K562 (cell line): ENCODE measurements around the gene DLGAP1. TPM values are rescaled to one million over a fixed set of nuclear protein-coding genes. Genes with fewer than 3 reads are reported as not detected.
"Not testable (repeated sequence)": the region's sequence is repeated elsewhere in the genome, so short reads cannot be mapped to it uniquely, and the experiment has no call there.

Source experiments
- ATAC-seq: fragments of 200-7000 bp; cut with Tn5 transposase; 3 replicates; pipeline ENCODE4 v1.9.1; 2020; ENCODE audit warnings: moderate library complexity
- BruUV-seq: library from RNA; stranded (reverse); fragments of 400-500 nt; replicated peaks from 2 replicates; lab custom pipeline; 2021; lab: Mats Ljungman, UMichigan
- CTCF ChIA-PET: fragments of 300-600 bp; formaldehyde crosslinking; extraction: SDS; loops from one replicate; lab custom pipeline; 2021; ENCODE audit warnings: low intra/inter-chr PET ratio; lab: Yijun Ruan, JAX
- POLR2A ChIA-PET: fragments of 300-600, 350-650 bp; sonication (Branson Sonifier 250); formaldehyde crosslinking; extraction: SDS; loops from one replicate; lab custom pipeline; 2021; ENCODE audit warnings: antibody characterized with exemption, inconsistent platforms; lab: Yijun Ruan, JAX
- DNase-seq, 4 experiments: peaks; one replicate each; pipeline versions ENCODE4 v3.0.0 to v3.0.0-alpha.2; 2011 to 2018; ENCODE audit warnings: low spot score in 3 of 4, mixed read lengths in 3 of 4; ENCODE audit errors: extremely low read depth in 1 of 4
- FAIRE-seq: peaks from 2 replicates; lab custom pipeline; 2011; peaks lifted over from hg19 to GRCh38; lab: Jason Lieb, UNC
- H2AFZ ChIP-seq: 2 replicates; pipeline ENCODE4 v1.6.0; 2011; ENCODE audit warnings: low read depth, low read length, control low read depth, inconsistent platforms
- H3K27ac ChIP-seq: fragments of 200-600 bp; 3 replicates; pipeline ENCODE4 v1.8.0; 2011; ENCODE audit warnings: low read depth, mild to moderate bottlenecking, control low read depth, inconsistent platforms, low read length, moderate library complexity, mixed read lengths; ENCODE audit errors: extremely low read depth
- H3K27me3 ChIP-seq, 2 experiments: fragments of 300-600 bp in 1 of 2; 2 replicates in 1 of 2; 3 replicates in 1 of 2; pipeline versions ENCODE4 v1.6.0 to v1.8.0; 2011; ENCODE audit warnings: inconsistent platforms in 2 of 2, low read length in 2 of 2, mild to moderate bottlenecking in 1 of 2, mixed read lengths in 1 of 2, moderate library complexity in 1 of 2; ENCODE audit not compliant: control insufficient read depth in 2 of 2, insufficient read depth in 2 of 2
- H3K36me3 ChIP-seq: fragments of 300-600 bp; 3 replicates; pipeline ENCODE4 v1.8.0; 2011; ENCODE audit warnings: mild to moderate bottlenecking, low read length, inconsistent platforms; ENCODE audit not compliant: control insufficient read depth, insufficient read depth
- H3K4me1 ChIP-seq, 2 experiments: fragments of 200-600 bp in 1 of 2; replicated peaks in 1 of 2; 2 replicates in 1 of 2; 3 replicates in 1 of 2; pipeline versions ENCODE4 v1.5.1 to v1.8.0; 2011; ENCODE audit warnings: inconsistent platforms in 2 of 2, low read length in 2 of 2, mild to moderate bottlenecking in 1 of 2, mixed read lengths in 1 of 2, moderate library complexity in 1 of 2; ENCODE audit not compliant: control insufficient read depth in 2 of 2, insufficient read depth in 2 of 2
- H3K4me2 ChIP-seq: 2 replicates; pipeline ENCODE4 v1.6.1; 2011; ENCODE audit warnings: low read length, control low read depth, inconsistent platforms, mixed read lengths; ENCODE audit not compliant: insufficient read depth
- H3K4me3 ChIP-seq: fragments of 200-600 bp; sonication (generic), shearing (Covaris generic); 2 replicates; pipeline ENCODE4 v1.5.1; 2016; ENCODE audit warnings: control low read depth, inconsistent platforms
- H3K79me2 ChIP-seq: fragments of 200-600 bp; 3 replicates; pipeline ENCODE4 v1.8.0; 2011; ENCODE audit warnings: low read length, inconsistent platforms; ENCODE audit not compliant: control insufficient read depth, insufficient read depth
- H3K9ac ChIP-seq, 2 experiments: 2 replicates each; pipeline versions ENCODE4 v1.6.0 to v1.6.1; 2011; ENCODE audit warnings: low read depth in 2 of 2, low read length in 2 of 2, control low read depth in 1 of 2, inconsistent platforms in 1 of 2, mild to moderate bottlenecking in 1 of 2, mixed read lengths in 1 of 2; ENCODE audit not compliant: insufficient read depth in 1 of 2
- H3K9me1 ChIP-seq: one replicate; pipeline ENCODE4 v1.6.0; 2011; ENCODE audit warnings: inconsistent platforms, mild to moderate bottlenecking, low read length, moderate library complexity; ENCODE audit not compliant: control insufficient read depth, insufficient read depth
- H3K9me3 ChIP-seq: replicated peaks from 2 replicates; pipeline ENCODE4 v1.5.1; 2011; ENCODE audit warnings: low read depth, low read length, inconsistent platforms; ENCODE audit not compliant: control insufficient read depth, insufficient read depth
- H4K20me1 ChIP-seq: replicated peaks from 2 replicates; pipeline ENCODE4 v1.6.1; 2011; ENCODE audit warnings: low read length, inconsistent platforms, mixed read lengths; ENCODE audit not compliant: control insufficient read depth, insufficient read depth
- DPF2 ChIP-seq: fragments of 450-650 bp; IDR thresholded peaks from 2 replicates; pipeline ENCODE4 v1.6.1; 2016
- NFIC ChIP-seq: fragments of 450-650 bp; IDR thresholded peaks from 2 replicates; pipeline ENCODE4 v1.6.1; 2017; ENCODE audit warnings: mild to moderate bottlenecking, inconsistent platforms
- NFIX ChIP-seq: fragments of 250-450 bp; sonication (Bioruptor Pico); IDR thresholded peaks from 2 replicates; pipeline ENCODE4 v1.4.0; 2020; ENCODE audit warnings: low read depth, mild to moderate bottlenecking, moderate library complexity
- TRIM25 ChIP-seq: fragments of 450-650 bp; IDR thresholded peaks from 2 replicates; pipeline ENCODE4 v1.7.0; 2016; ENCODE audit warnings: borderline replicate concordance
- WGBS: fragments of 100-300 bp; shearing (Covaris generic); methylation state at CpG from one replicate; pipeline ENCODE4 v1.1.6; 2016; ENCODE audit warnings: low coverage, mixed read lengths; ENCODE audit not compliant: insufficient coverage; ENCODE audit errors: missing lambda C conversion rate; 5-methylcytosine and 5-hydroxymethylcytosine counted together
- in situ Hi-C: fragments of 300-500 bp; cut with MboI; formaldehyde crosslinking; loops from 4 replicates; pipeline ENCODE4 v1.15.0; 2018; ENCODE audit warnings: inconsistent platforms, mixed read lengths
- intact Hi-C: fragments of 100-400 bp; cut with micrococcal nuclease; formaldehyde crosslinking; loops from 2 replicates; pipeline ENCODE4 v1.14.2; 2022
- polyA plus RNA-seq, 8 experiments: library from polyadenylated mRNA; depleted of rRNA in 4 of 8; stranded (reverse) in 5 of 8; unstranded in 3 of 8; fragments of >200 nt; fragmentation: Nextera tagmentation in 2 of 8; fragmentation: Illumina TruSeq in 1 of 8; extraction: Ambion mirVana in 2 of 8; extraction: Trizol in 1 of 8; gene quantifications; 2 replicates each; pipeline versions ENCODE4 v1.2.1 to v1.2.3, GENCODE V29; 2011 to 2014; ENCODE audit warnings: inconsistent platforms in 1 of 8, missing spikeins in 1 of 8
- total RNA-seq, 7 experiments: library from RNA; depleted of rRNA in 6 of 7; stranded (reverse); fragments of >200 nt in 6 of 7; fragmentation: Illumina TruSeq in 2 of 7; extraction: Trizol in 2 of 7; gene quantifications; 2 replicates each; pipeline versions ENCODE4 v1.2.1 to v1.2.3, GENCODE V29; 2011 to 2021; ENCODE audit warnings: low replicate concordance in 1 of 7

Gene DLGAP1
- total and polyA plus RNA-seq, 9 of the 15 experiments (the other 6 are each of a cell fraction or from before 2014, with no cell fraction given) = 0.04 to 0.22 (median 0.08) TPM

- H3K79me2 ChIP-seq, H2AFZ ChIP-seq, H3K27ac ChIP-seq, FAIRE-seq, CTCF ChIA-PET, intact Hi-C loops, in situ Hi-C loops, H3K27me3 ChIP-seq, H4K20me1 ChIP-seq, H3K4me3 ChIP-seq, H3K4me2 ChIP-seq, H3K9me3 ChIP-seq, H3K9ac ChIP-seq, BruUV-seq, H3K36me3 ChIP-seq, ATAC-seq, POLR2A ChIA-PET, H3K9me1 ChIP-seq, DNase-seq, H3K4me1 ChIP-seq: not testable (repeated sequence)
- TF ChIP-seq NFIC = peak; percentile 76
- peak; percentile 53 for TF ChIP-seq NFIX (CRISPR knock-in tag)
- 0% methylated on average over 4 of the region's 4 CpGs for WGBS
Measured at GRCh38 chr18:4311945-4312344, 143.2 kb downstream of the DLGAP1 start.

GRCh38 chr18:4311136-4311535 lies 144.0 kb downstream of the DLGAP1 start:
- H3K9me1 ChIP-seq = no peaks in the 10 kb centered on the region
- no peak for FAIRE-seq
- CTCF ChIA-PET = no interaction called here
- H3K4me1 ChIP-seq = no peaks in the 10 kb centered on the region
- no peaks in the 10 kb centered on the region for H3K79me2 ChIP-seq
- 0% methylated on average over 1 of the region's 1 CpG for WGBS
- intact Hi-C loops = no loop called here
- no peak overlapping the region for H2AFZ ChIP-seq
- H3K9me3 ChIP-seq = no peaks in the 10 kb centered on the region; the same call in 1 of the 2 replicates
- BruUV-seq = no TSS peak
- no peak overlapping the region for H3K4me3 ChIP-seq
- TF ChIP-seq TRIM25 (no peak), DPF2 (no peak)
- TF ChIP-seq, all 486 proteins: peak for 0
- Histone ChIP-seq H3K27ac (no peak overlapping the region), H3K27me3 (no peaks in the 10 kb centered on the region), H3K9ac (no peak overlapping the region), H3K4me2 (no peak overlapping the region), H4K20me1 (no peaks in the 10 kb centered on the region), H3K36me3 (no peaks in the 10 kb centered on the region)
- ATAC-seq (no peak), DNase-seq (no peak)
- POLR2A ChIA-PET = no interaction called here
- in situ Hi-C loops = no loop called here
